ENCODE measurements around the gene UCK1.

UCK1 gene

GRCh38 chr9:131487001-131487400 is 44.1 kb downstream of the UCK1 start:
- Histone ChIP-seq H3K4me1 (ENCODE audit: low read length) (peaks cover 20% of the 10 kb centered on the region; the same call in 1 of the 2 replicates), H3K27me3 (replicated peaks; ENCODE audit: insufficient read depth, low read length) (no peaks in the 10 kb centered on the region), H3K4me3 (ENCODE audit: low read length) (no peak overlapping the region), H3K9me3 (replicated peaks; ENCODE audit: insufficient read depth, low read length) (no peaks in the 10 kb centered on the region), H4K20me1 (ENCODE audit: insufficient read depth, low read length) (no peaks in the 10 kb centered on the region), H3K9me2 (replicated peaks; ENCODE audit: insufficient read depth, low read length) (no peaks in the 10 kb centered on the region), H3K36me3 (replicated peaks; ENCODE audit: insufficient read depth, low read length) (peaks cover 15% of the 10 kb centered on the region; the same call in 1 of the 2 replicates), H3K27ac (ENCODE audit: low read length) (no peak overlapping the region), H3K4me2 (ENCODE audit: low read depth, low read length) (no peak overlapping the region), H3F3A (ENCODE audit: insufficient read depth, low read length) (peaks cover 15% of the 10 kb centered on the region), H3K79me2 (ENCODE audit: low read length) (peaks cover 87% of the 10 kb centered on the region), H3K9ac (ENCODE audit: low read length) (no peak overlapping the region), H2AFZ (ENCODE audit: low read length) (no peak overlapping the region)
- TF ChIP-seq CTCF (IDR thresholded peaks at IDR 0.05; ENCODE audit: low read length) (no peak), EZH2 (optimal IDR thresholded peaks at IDR 0.05; ENCODE audit: low read depth, low read length) (no peak), EZH2phosphoT487 (IDR thresholded peaks at IDR 0.05; ENCODE audit: low read length) (no peak)
- DNase-seq: no peak

DNA sequence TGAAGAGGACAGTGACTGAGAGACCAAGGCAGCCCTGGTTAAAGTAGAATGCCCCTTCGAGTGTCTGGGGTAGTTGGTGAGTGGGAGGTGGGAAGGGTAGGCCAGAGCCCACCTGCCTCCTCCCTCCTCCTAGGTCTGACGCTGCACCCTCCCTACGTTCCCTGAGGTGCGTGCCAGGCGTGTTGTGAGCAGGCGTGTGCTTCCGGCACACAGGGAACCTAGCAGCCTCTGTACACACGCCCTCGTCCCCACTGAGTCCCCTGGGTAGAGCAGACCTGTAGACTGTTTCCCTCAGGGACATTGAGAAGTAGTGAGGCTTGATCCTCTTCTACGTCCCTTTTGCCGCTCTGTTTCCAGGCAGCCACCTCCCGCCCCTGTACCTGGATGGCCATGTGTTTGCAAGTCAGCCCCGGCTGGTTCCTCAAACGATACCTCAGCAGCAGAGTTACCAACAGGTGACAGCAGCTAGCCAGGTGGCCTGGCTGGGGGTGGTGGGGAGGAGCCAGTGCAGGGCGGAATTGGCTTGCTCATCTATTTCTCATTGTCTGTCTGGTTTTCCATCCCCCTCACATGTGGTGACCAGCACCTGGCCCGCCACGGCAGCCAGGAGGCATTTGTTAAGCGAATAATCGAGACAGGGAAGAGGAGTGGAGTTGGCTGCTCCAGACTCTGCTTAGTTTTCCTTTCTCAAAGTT is 45.2 kb downstream of the UCK1 start:
- DNase-seq: peak; percentile 86
- H3K4me1 ChIP-seq (ENCODE audit: low read length): peaks cover 20% of the 10 kb centered on the region; the same call in 1 of the 2 replicates
- H3K9me2 ChIP-seq (replicated peaks; ENCODE audit: insufficient read depth, low read length): no peaks in the 10 kb centered on the region
- no peak overlapping the region for H3K4me2 ChIP-seq (ENCODE audit: low read depth, low read length)
- no peak overlapping the region for H3K4me3 ChIP-seq (ENCODE audit: low read length)
- H3K36me3 ChIP-seq (replicated peaks; ENCODE audit: insufficient read depth, low read length): peaks cover 9% of the 10 kb centered on the region; the same call in 1 of the 2 replicates
- TF ChIP-seq CTCF (IDR thresholded peaks at IDR 0.05; ENCODE audit: low read length) (peak; percentile 15), EZH2 (optimal IDR thresholded peaks at IDR 0.05; ENCODE audit: low read depth, low read length) (no peak)
- no peaks in the 10 kb centered on the region for H4K20me1 ChIP-seq (ENCODE audit: insufficient read depth, low read length)
- peaks cover 83% of the 10 kb centered on the region for H3K79me2 ChIP-seq (ENCODE audit: low read length)
- peak overlapping the region; percentile 61 for H3K27ac ChIP-seq (ENCODE audit: low read length)
- peaks cover 15% of the 10 kb centered on the region for H3F3A ChIP-seq (ENCODE audit: insufficient read depth, low read length)
- H2AFZ ChIP-seq (ENCODE audit: low read length): no peak overlapping the region
- H3K9me3 ChIP-seq (replicated peaks; ENCODE audit: insufficient read depth, low read length): no peaks in the 10 kb centered on the region
- peak overlapping the region; percentile 26; the same call in 1 of the 2 replicates for H3K9ac ChIP-seq (ENCODE audit: low read length)
- no peaks in the 10 kb centered on the region for H3K27me3 ChIP-seq (replicated peaks; ENCODE audit: insufficient read depth, low read length)

DNA sequence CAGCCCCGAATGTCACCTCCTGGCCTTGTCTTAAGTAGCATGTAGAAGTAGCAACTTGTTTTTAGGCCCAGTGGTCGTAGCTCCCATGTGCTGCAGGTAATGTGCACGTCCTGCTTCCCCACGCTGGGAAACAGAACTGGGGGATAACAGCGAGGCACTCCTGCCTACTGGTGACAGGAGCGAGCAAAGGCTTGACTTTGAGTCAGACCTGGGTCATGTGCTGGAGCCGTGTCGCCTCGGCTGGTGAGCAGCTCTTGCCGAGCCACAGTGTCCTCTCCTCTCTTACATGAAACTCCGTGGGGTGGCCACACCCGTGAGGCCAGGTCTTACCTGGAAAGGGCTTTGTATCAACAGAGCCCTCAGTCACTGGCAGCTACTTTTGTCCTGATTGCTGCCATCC is 45.9 kb downstream of the UCK1 start:
- Histone ChIP-seq H3K9ac (ENCODE audit: low read length) (peak overlapping the region; percentile 5; the same call in 1 of the 2 replicates), H2AFZ (ENCODE audit: low read length) (no peak overlapping the region), H4K20me1 (ENCODE audit: insufficient read depth, low read length) (no peaks in the 10 kb centered on the region), H3F3A (ENCODE audit: insufficient read depth, low read length) (peaks cover 15% of the 10 kb centered on the region), H3K9me3 (replicated peaks; ENCODE audit: insufficient read depth, low read length) (no peaks in the 10 kb centered on the region), H3K9me2 (replicated peaks; ENCODE audit: insufficient read depth, low read length) (no peaks in the 10 kb centered on the region), H3K4me3 (ENCODE audit: low read length) (no peak overlapping the region), H3K4me1 (ENCODE audit: low read length) (peaks cover 21% of the 10 kb centered on the region), H3K27ac (ENCODE audit: low read length) (peak overlapping the region; percentile 61; the same call in 1 of the 2 replicates), H3K27me3 (replicated peaks; ENCODE audit: insufficient read depth, low read length) (no peaks in the 10 kb centered on the region), H3K79me2 (ENCODE audit: low read length) (peaks cover 80% of the 10 kb centered on the region), H3K4me2 (ENCODE audit: low read depth, low read length) (no peak overlapping the region), H3K36me3 (replicated peaks; ENCODE audit: insufficient read depth, low read length) (peaks cover 6% of the 10 kb centered on the region; the same call in 1 of the 2 replicates)
- no peak for TF ChIP-seq CTCF (IDR thresholded peaks at IDR 0.05; ENCODE audit: low read length)
- no peak for TF ChIP-seq EZH2 (optimal IDR thresholded peaks at IDR 0.05; ENCODE audit: low read depth, low read length)
- no peak for TF ChIP-seq EZH2phosphoT487 (IDR thresholded peaks at IDR 0.05; ENCODE audit: low read length)
- DNase-seq: no peak

All from MM.1S (cell line).